Caco-2 (cell line): ENCODE data around the gene EIF4E. TPM values are rescaled to one million over a fixed set of nuclear protein-coding genes. Genes with fewer than 3 reads are reported as not detected.

Source experiments
- BruUV-seq: library from RNA; stranded (reverse); fragments of 400-500 nt; replicated peaks from 2 replicates; lab custom pipeline; 2021; lab: Mats Ljungman, UMichigan
- CTCF ChIA-PET: fragments of 300-600 bp; sonication (Branson Sonifier 250); formaldehyde crosslinking; loops from one replicate; lab custom pipeline; 2022; ENCODE audit warnings: antibody characterized with exemption; lab: Charles Lee
- POLR2A ChIA-PET: fragments of 300-600 bp; sonication (Branson Sonifier 250); formaldehyde crosslinking; loops from one replicate; lab custom pipeline; 2022; ENCODE audit warnings: antibody characterized with exemption; lab: Charles Lee
- DNase-seq, 2 experiments: peaks; one replicate each; pipeline versions ENCODE4 v3.0.0 to v3.0.0-alpha.2; 2020 to 2022
- H3K27me3 ChIP-seq: replicated peaks from 2 replicates; pipeline ENCODE4 v1.6.0; 2011; ENCODE audit warnings: low read length; ENCODE audit not compliant: control insufficient read depth, insufficient read depth
- H3K36me3 ChIP-seq: 2 replicates; pipeline ENCODE4 v1.5.1; 2011; ENCODE audit warnings: low read length; ENCODE audit not compliant: control insufficient read depth, insufficient read depth
- H3K4me1 ChIP-seq: fragments of 250-450 bp; sonication (Bioruptor Pico); 2 replicates; pipeline ENCODE4 v1.5.1; 2020; ENCODE audit warnings: mild to moderate bottlenecking
- H3K4me3 ChIP-seq: 2 replicates; pipeline ENCODE4 v1.5.1; 2011; ENCODE audit warnings: low read depth, mild to moderate bottlenecking, control low read depth, low read length
- H3K9me3 ChIP-seq: fragments of 250-450 bp; sonication (Bioruptor Pico); 2 replicates; pipeline ENCODE4 v1.5.1; 2020; ENCODE audit warnings: mild to moderate bottlenecking, moderate library complexity
- H3K27ac Mint-ChIP-seq: one replicate; pipeline ENCODE4 v1.8.0; 2022; ENCODE audit warnings: mixed read lengths; ENCODE audit not compliant: unreplicated experiment
- H3K27me3 Mint-ChIP-seq: one replicate; pipeline ENCODE4 v1.8.0; 2022; ENCODE audit warnings: mixed read lengths; ENCODE audit not compliant: insufficient read depth, unreplicated experiment
- H3K36me3 Mint-ChIP-seq: one replicate; pipeline ENCODE4 v1.8.0; 2022; ENCODE audit warnings: mild to moderate bottlenecking, mixed read lengths; ENCODE audit not compliant: insufficient read depth, unreplicated experiment
- H3K4me1 Mint-ChIP-seq: one replicate; pipeline ENCODE4 v1.8.0; 2022; ENCODE audit warnings: low read depth, mixed read lengths; ENCODE audit not compliant: unreplicated experiment
- H3K4me3 Mint-ChIP-seq: one replicate; pipeline ENCODE4 v1.8.0; 2022; ENCODE audit warnings: mild to moderate bottlenecking, moderate library complexity, mixed read lengths; ENCODE audit not compliant: unreplicated experiment
- H3K9me3 Mint-ChIP-seq: one replicate; pipeline ENCODE4 v1.8.0; 2022; ENCODE audit warnings: mixed read lengths; ENCODE audit not compliant: unreplicated experiment
- CTCF ChIP-seq, 2 experiments: fragments of 200-600 bp in 1 of 2; IDR thresholded peaks; 1 replicate in 1 of 2; 2 replicates in 1 of 2; pipeline versions ENCODE4 v1.5.1 to v1.8.0; 2011 to 2022; ENCODE audit warnings: antibody characterized with exemption in 1 of 2, control low read depth in 1 of 2, inconsistent platforms in 1 of 2, low read depth in 1 of 2, low read length in 1 of 2, mild to moderate bottlenecking in 1 of 2, moderate library complexity in 1 of 2; ENCODE audit not compliant: insufficient read depth in 1 of 2, severe bottlenecking in 1 of 2, unreplicated experiment in 1 of 2
- intact Hi-C: fragments of 100-400 bp; cut with micrococcal nuclease; formaldehyde crosslinking; loops from one replicate; pipeline ENCODE4 v1.10.0; 2022; ENCODE audit not compliant: unreplicated experiment
- total RNA-seq: library from RNA; stranded (reverse); gene quantifications from 2 replicates; pipeline ENCODE4 v1.2.3, GENCODE V29; 2022

EIF4E gene
- total RNA-seq, 1 experiment from 2014 or later = 140 TPM

- intact Hi-C loops = no loop called here
- BruUV-seq = no TSS peak
- peaks cover 7% of the 10 kb centered on the region for H3K4me1 Mint-ChIP-seq
- DNase-seq = no peak
- Histone ChIP-seq H3K9me3 (no peaks in the 10 kb centered on the region), H3K4me1 (no peaks in the 10 kb centered on the region), H3K4me3 (no peak overlapping the region), H3K36me3 (no peaks in the 10 kb centered on the region), H3K27me3 (no peaks in the 10 kb centered on the region)
- TF ChIP-seq CTCF (IDR thresholded peaks at IDR 0.05; ENCODE audit: insufficient read depth in 1 of 2, low read depth in 1 of 2, low read length in 1 of 2, severe bottlenecking in 1 of 2, unreplicated experiment in 1 of 2) = no peak
- no peak overlapping the region for H3K4me3 Mint-ChIP-seq
- CTCF ChIA-PET = no interaction called here
- H3K27ac Mint-ChIP-seq = no peak overlapping the region
- no peaks in the 10 kb centered on the region for H3K36me3 Mint-ChIP-seq
- POLR2A ChIA-PET = no interaction called here
- no peaks in the 10 kb centered on the region for H3K9me3 Mint-ChIP-seq
- no peaks in the 10 kb centered on the region for H3K27me3 Mint-ChIP-seq
These were observed 34.9 kb upstream of the EIF4E start for GRCh38 chr4:98963538-98964433.

DNA sequence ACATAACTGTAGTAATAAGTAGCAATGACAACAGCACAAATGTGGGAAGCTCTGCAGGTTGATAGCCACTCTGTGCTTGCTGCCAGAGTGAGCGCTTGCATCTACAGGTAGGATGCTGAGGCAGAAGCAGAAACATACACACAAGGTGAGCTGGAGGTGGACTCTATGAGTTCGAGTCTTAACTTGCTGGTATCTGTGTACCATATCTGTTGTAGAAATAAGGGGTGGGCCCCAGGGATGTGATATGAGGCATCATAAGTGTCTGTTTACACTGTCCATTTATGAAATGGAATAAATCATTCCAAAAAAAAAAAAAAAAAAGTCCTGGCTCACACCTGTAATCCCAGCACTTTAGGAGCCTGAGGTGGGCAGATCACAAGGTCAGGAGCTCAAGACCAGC is 32.8 kb upstream of the EIF4E start:
- BruUV-seq = no TSS peak
- Histone ChIP-seq H3K4me1 (no peaks in the 10 kb centered on the region), H3K9me3 (no peaks in the 10 kb centered on the region), H3K4me3 (no peak overlapping the region), H3K27me3 (no peaks in the 10 kb centered on the region), H3K36me3 (no peaks in the 10 kb centered on the region)
- Mint-ChIP-seq H3K36me3 (no peaks in the 10 kb centered on the region), H3K27ac (no peak overlapping the region), H3K4me3 (no peak overlapping the region), H3K4me1 (peaks cover 7% of the 10 kb centered on the region), H3K9me3 (no peaks in the 10 kb centered on the region), H3K27me3 (no peaks in the 10 kb centered on the region)
- intact Hi-C loops = no loop called here
- ChIA-PET POLR2A (no interaction called here), CTCF (no interaction called here)
- no peak for TF ChIP-seq CTCF (IDR thresholded peaks at IDR 0.05; ENCODE audit: insufficient read depth in 1 of 2, low read depth in 1 of 2, low read length in 1 of 2, severe bottlenecking in 1 of 2, unreplicated experiment in 1 of 2)
- DNase-seq = no peak

GRCh38 chr4:98959411-98959810 is 30.5 kb upstream of the EIF4E start:
- no peaks in the 10 kb centered on the region for H3K9me3 Mint-ChIP-seq
- intact Hi-C loops = no loop called here
- no peak overlapping the region for H3K4me3 Mint-ChIP-seq
- H3K27me3 ChIP-seq = no peaks in the 10 kb centered on the region
- ChIA-PET POLR2A (no interaction called here), CTCF (no interaction called here)
- no peaks in the 10 kb centered on the region for H3K4me1 ChIP-seq
- peaks cover 7% of the 10 kb centered on the region for H3K4me1 Mint-ChIP-seq
- BruUV-seq = no TSS peak
- no peaks in the 10 kb centered on the region for H3K27me3 Mint-ChIP-seq
- no peaks in the 10 kb centered on the region for H3K36me3 Mint-ChIP-seq
- no peaks in the 10 kb centered on the region for H3K9me3 ChIP-seq
- no peak for DNase-seq
- H3K36me3 ChIP-seq = no peaks in the 10 kb centered on the region
- no peak overlapping the region for H3K4me3 ChIP-seq
- no peak overlapping the region for H3K27ac Mint-ChIP-seq
- no peak for TF ChIP-seq CTCF (IDR thresholded peaks at IDR 0.05; ENCODE audit: insufficient read depth in 1 of 2, low read depth in 1 of 2, low read length in 1 of 2, severe bottlenecking in 1 of 2, unreplicated experiment in 1 of 2)
